ENCODE data around the gene EEPD1.

- TF ChIP-seq SUZ12 (IDR thresholded peaks at IDR 0.05; ENCODE audit: extremely low read depth, insufficient read depth, insufficient read length) (no peak), YY1 (IDR thresholded peaks at IDR 0.05; ENCODE audit: insufficient read depth, insufficient read length) (no peak), ZNF274 (IDR thresholded peaks at IDR 0.05; ENCODE audit: low read depth, low read length) (no peak)
These were observed 144.4 kb downstream of the EEPD1 start for GRCh38 chr7:36297364-36298009.
